ENCODE data around the gene TMEM86B.
"Not testable (repeated sequence)": the region's sequence is repeated elsewhere in the genome, so short reads cannot be mapped to it uniquely, and the experiment has no call there.

Gene TMEM86B

DNA sequence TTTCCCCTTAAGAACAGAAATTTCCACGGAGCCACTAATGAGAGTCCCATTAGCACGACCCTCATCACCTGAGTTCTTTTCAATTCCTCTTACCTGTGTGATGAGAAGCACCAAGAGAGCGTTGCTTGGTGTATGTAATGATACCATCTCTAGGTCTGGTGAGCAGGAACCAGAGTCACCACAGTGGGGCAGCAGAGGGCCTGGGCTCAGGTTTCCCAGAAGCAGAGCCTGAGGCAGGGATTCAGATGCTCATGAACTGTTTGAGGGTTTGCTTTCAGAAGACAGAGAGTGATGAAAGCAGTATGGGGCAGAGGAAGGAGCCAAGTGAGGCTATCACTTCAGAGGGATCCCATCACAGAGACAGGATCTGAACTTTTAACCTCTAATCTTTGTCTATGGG is 16.1 kb downstream of the TMEM86B start:
- DNase-seq: no peak

DNA sequence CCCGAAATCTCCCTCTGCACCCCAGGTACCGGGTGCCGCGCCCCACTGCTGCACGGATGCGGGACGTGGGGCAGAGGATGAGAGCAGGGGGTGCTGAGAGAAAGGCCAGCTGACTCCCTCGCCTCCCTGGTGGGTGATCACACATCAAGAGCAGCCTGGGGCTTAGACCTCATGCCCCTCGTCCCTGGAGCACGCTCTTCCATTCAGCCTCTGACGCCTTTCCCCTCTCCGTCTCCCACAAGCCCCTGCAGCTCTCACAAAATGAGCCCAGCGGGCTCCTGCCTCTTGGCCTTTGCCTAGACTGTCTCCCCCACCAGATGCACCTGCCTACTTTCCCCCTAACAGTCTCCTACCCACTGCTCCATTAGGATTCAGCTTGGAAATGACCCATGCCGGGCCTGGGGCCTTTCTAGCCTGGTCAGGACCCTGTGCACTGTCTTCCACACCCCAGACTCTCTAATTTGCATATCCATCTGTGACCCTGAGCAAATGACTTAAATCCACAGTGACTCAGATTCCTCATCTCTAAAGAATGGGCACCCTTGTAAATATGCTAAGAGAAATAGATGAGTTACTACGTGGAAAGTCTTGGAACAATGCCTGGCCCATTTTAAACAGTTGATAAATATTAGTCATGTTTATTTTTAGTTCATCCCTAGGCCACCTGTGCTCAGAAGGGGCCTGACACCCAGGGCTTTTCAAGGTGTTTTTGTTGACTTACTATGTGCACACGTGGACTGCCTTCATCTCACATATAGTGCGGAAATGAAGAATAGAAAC is 18.7 kb downstream of the TMEM86B start:
- peak; percentile 98 for DNase-seq

GRCh38 chr19:55208880-55209692 is 19.5 kb downstream of the TMEM86B start, which contains the start of gene PTPRH:
Gene PTPRH, minus strand, starts transcription at chr19:55209501. Its CDS starts 68 bp downstream, at chr19:55209433.
- no peak for DNase-seq

- DNase-seq: peak; percentile 89
Observed at GRCh38 chr19:55206664-55207500, 21.7 kb downstream of the TMEM86B start.

GRCh38 chr19:55202199-55202598 is 26.4 kb downstream of the TMEM86B start:
- DNase-seq: not testable (repeated sequence)

GRCh38 chr19:55199620-55200204 is 28.9 kb downstream of the TMEM86B start:
- no peak for DNase-seq

- no peak for DNase-seq
Observed at GRCh38 chr19:55198651-55199050, 29.9 kb downstream of the TMEM86B start.

DNA sequence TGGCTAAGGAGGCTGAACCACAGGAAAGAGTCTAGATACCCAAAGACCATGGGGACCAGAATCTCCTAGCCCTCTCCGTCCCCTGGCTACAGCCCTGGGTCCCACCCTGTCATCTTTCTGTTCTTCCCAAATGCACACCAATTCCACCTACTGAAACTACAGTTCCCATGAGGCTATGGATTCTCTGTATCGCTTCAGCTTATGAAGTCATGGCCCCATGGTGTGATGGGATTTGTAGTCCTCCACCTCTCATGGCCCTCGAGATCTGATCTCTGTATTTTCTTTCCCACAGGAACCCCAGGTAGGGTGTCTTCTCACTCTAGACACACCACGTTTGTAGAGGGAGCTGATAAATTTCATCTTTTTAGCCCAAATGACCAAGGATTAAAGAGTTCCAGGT is 31.0 kb downstream of the TMEM86B start:
- no peak for DNase-seq

DNA sequence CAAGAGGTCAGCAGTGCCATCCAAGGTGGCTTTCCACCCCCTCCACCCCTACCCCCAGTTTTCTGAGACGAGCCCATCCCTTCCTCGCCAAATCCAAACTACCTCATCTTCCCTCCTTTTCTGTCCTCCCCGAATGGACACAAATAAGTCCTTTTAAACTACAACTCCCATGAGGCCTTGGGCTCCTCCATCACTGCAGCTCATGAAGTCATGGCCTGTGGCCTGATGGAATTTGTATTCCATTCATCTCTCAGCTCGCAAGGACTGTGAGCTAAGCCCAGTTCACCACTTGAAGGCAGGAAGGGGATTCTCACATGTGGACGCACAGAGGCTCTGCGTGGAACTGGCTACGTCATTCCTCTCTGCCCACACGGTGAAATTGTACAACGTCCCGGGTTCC is 31.8 kb downstream of the TMEM86B start:
- no peak for DNase-seq

GRCh38 chr19:55193481-55193880 is 35.1 kb downstream of the TMEM86B start:
- no peak for DNase-seq

- DNase-seq: peak; percentile 98
Observed at GRCh38 chr19:55189403-55189835, 39.1 kb downstream of the TMEM86B start.

DNA sequence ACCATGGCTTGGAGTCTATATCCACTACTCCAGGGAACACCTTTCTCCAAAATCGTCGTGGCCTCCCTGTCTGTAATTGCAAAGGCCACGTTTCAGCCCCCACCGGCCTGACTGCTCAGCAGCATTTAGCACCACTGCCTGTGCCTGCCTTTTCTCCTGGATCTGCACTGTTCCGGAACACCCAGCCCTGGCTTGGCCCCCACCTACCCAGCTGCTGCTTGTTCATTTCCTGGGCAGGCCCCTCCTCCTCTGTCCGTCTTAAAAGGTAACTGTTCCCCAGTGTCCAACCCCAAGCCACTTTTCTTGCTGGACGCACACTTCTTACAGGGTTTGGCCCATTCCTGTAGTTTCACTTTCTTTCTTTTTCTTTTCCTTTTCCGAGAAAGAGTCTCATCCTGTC is 39.9 kb downstream of the TMEM86B start:
- DNase-seq: no peak

- no peak for DNase-seq
Observed at GRCh38 chr19:55186080-55186479, 42.5 kb downstream of the TMEM86B start.

- DNase-seq: no peak
Observed at GRCh38 chr19:55181740-55182139, 46.8 kb downstream of the TMEM86B start.

DNA sequence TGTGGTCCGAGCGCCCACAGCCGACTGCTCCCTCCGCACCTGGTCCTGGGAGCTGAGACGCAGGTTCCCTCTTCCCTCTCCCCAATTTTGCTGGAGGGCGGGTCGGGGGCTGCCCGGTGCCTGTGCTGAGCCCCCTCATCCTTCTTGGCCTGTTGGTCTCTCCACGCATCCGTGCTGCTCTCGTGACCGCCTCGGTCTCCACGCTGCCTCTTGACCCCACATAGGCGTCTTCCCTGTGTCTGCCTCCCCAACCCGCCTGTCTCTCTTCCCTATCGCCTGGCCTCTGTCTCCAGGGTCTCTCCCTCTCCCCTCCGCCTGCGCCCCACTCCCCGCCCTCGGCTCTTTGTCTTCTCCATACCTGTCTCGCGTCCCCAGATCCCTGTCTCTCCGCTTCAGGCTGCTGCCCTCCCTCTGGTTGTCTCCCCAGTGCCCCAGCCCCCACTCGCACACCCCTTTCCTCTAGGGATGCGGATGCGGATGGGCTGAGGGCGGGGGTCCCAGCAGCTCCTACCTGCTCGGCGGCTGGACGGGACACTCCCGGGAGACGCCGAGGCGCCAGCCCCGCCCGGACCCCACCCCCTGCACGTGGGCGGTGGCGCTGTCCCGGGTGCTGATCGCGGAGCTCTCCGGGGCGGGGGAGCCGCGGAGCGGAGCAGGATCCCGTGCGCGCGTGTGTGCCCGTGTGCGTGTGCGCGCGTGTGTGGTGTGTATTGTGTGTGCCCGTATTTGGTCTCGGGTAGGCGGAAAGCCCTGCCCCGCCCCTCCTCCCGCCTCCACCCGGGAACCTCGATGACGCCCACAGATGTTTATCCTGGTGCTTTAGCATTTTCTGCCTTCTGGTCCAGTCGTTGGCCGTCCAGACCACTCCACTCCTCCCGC is 48.7 kb downstream of the TMEM86B start, which contains the start of gene SYT5:
TSS of gene SYT5 (minus strand) at position 684 of the 879 bp plus-strand sequence. CDS start 1,248 bp downstream, outside the sequence.
- no peak for DNase-seq

DNA sequence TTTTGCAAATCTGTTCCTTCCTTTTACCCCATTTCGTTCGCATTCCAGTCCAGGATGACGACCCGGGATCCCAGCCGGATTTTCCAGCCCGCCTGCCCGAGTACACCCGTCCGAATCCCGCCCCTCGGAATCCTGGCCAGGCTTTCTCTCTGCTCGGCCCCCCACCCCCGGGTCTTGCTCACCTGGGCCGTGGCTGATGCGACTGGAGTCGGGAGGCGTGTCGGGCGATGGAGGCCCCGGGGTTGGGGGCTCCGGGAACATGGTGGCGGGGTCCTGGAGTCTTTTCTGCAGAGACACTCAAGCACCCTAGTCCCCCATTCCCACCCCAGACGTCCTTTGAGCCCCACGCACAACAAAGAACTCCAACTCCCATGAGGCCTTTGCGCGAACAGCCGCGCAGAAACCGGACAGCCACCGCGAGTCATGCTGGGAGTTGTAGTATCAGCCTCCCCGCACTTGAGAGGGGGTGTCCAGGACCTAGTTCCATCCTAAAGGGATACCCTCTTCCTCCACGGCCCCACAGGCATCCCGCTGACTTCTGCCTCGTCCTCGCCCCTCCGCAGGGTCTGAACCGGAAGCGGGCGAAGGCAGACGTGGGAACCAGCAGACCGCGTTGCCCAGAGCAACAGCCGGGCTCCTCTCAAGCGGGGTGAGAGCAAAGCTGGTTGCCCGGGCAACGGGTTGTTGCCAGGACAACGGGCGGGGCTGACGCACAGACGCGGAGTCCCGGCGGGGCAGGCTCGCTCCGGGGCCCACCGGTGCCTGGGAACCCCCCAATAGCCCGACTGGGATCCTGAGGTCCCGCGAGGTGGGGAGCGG is 49.6 kb downstream of the TMEM86B start:
- peak; percentile 50 for DNase-seq
